GM21529 (cell line): ENCODE data around the gene NRL.
"Not testable (repeated sequence)": the region's sequence is repeated elsewhere in the genome, so short reads cannot be mapped to it uniquely, and the experiment has no call there.

ENCODE experiments used
- ATAC-seq: cut with Tn5 transposase; IDR thresholded peaks from one replicate; pipeline ENCODE4 v1.9.1; 2021; ENCODE audit not compliant: unreplicated experiment

NRL gene

DNA sequence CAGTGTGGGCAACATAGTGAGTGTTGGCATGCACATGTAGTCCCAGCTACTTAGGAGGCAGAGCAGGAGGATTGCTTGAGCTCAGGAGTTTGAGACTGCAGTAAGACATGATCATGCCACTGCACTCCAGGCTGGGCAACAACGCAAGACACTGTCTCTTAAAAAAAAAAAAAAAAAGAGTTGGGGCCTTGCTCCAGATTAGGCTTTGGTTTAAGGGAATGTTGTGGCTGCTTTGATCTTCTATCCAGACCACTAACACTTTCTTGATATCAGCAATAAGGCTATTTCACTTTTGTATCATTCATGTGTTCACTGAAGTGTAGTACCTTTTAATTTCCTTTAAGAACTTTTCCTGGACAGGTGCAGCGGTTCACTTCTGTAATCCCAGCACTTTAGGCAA, 12.9 kb upstream of the NRL start:
- no peak for ATAC-seq

DNA sequence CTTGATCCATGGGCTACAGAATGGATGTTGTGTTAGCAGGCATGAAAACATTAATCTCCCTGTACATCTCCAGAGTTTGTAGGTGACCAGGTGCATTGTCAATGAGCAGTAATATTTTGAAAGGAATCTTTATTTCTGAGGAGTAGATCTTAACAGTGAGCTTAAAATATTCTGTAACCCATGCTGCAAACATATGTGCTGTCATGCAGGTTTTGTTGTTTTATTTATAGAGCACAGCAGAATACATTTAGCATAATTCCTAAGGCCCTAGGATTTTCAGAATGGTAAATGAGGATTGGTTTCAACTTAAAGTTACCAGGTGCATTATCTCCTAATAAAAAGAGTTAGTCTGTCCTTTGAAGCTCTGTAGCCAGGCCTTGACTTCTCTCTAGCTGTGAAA, 12.2 kb upstream of the NRL start:
- ATAC-seq: no peak

DNA sequence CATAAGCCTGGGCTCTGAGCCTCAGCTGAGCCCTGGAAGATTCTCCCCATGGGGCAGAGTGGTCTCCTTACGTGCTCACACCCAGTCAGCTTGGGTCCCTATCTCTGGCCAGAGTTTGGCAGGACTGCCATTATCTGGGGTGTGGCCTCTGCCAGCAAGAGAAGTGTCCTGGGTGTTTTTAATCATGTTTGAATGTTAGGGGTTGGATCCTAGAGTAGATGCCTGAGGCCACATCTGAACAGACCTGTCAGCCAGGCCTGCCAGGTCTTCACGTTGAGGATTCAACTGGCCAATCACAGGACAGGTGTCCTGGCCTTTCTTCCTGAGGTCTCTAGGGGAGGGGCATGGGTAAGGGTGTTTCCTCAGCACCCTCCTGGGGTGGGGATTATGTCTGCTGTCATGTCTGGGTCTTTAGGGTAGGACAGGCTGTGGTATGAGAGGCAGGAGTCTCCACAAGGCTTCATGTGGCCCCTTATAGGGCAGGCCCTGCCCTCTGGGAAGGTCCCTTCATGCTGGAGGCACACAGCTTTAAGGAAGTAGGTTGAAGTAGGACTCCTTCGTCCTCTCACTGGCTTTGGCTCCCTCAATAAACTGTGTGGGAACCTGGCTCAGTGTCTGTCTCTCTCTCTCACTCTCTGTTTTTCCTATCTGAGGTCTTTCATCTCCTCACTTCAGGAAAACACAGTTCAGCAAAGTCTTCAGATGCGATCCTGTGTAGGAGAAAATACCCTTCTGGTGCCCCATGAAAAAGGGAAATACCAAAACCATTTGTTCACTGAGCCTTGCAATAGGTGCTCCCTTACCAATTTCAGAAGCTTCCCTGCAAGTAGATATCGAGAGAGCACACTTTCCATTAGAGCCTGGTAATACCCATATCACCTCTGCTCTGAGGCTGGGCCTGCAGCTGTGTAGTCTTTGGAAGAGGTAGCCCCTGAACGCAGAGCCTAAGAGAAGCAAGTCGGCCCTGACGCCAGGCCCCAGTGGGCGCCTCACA, 9.0 kb upstream of the NRL start:
- ATAC-seq: no peak

DNA sequence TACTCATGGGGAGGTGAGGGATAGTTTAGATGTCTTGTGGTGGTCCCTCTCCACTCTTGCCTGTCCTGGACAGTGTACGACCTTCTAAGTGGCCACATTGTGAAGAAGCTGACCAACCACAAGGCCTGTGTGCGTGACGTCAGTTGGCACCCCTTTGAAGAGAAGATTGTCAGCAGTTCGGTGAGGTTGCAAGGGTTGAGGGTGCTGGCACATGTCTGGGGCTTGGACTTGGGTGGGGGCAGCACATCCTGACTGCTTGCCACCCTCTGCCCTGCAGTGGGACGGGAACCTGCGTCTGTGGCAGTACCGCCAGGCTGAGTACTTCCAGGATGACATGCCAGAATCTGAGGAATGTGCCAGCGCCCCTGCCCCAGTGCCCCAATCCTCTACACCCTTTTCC, 8.1 kb upstream of the NRL start:
- ATAC-seq: no peak

GRCh38 chr14:24122416-24122815, 7.7 kb upstream of the NRL start:
- no peak for ATAC-seq

GRCh38 chr14:24121210-24121609, 6.5 kb upstream of the NRL start:
- no peak for ATAC-seq

GRCh38 chr14:24119691-24120090, 4.9 kb upstream of the NRL start:
- ATAC-seq: no peak

GRCh38 chr14:24117179-24117578, 2.4 kb upstream of the NRL start:
- no peak for ATAC-seq

DNA sequence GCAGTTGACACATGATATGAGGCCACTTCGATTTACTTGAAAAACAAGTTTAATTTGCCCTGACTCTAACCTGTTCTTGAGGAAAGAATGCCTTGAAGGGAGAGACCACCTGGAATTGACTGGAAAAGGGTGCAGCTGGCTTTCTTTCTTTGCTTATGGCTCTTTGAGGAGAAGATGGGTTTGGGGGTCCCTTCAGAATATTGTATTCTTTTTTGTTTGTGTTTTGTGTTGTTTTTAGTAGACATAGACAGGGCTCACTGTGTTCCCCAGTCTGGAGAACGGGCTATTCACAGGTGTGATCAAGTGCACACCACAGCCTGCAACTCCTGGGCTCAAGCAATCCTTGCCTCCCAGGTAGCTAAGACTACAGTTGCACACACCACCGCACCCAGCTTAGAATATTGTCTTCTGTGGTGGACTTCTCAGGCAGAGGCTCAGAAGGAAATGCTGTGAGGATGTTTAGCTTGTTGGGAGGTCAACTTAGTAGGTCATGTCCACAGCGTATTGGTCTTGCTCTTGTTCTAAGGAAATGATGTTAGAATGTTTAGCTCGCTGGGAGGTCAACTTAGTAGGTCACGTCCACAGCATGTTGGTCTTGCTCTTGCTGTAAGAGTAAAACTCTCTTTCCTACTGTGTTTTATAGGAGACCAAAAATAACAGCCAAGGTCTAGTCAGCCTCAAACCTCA, 1.5 kb upstream of the NRL start:
- no peak for ATAC-seq

DNA sequence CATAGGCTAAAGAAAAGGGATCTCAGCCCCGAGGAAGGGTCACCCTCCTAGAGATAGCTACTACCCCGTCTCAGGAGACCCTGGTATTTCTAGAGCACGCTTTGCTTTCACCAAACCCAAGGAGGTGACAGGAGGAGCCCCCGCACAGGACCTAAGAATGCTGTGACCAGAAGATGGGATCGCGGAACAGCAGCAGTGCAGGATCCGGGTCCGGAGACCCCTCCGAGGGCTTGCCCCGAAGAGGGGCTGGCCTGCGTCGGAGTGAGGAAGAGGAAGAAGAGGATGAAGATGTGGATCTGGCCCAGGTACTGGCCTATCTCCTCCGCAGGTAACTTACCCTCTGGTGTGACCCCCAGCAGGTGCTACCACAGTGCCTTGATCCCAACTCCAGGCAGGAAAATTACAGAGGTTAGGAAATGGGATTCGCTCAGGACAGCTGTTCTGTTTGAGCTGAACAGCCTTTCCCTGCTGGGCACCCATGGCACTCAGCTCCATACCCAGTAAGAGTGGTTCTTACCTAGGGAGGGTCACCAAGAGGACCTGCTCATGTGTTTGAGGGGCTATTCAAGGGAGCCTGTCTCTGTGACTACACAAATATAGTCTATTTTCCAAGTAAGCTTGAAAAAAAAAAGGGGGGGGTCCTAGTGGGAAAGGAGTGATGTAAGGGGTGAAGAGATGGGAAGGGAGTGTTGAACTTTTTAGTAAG, 826 bp upstream of the NRL start:
- no peak for ATAC-seq

DNA sequence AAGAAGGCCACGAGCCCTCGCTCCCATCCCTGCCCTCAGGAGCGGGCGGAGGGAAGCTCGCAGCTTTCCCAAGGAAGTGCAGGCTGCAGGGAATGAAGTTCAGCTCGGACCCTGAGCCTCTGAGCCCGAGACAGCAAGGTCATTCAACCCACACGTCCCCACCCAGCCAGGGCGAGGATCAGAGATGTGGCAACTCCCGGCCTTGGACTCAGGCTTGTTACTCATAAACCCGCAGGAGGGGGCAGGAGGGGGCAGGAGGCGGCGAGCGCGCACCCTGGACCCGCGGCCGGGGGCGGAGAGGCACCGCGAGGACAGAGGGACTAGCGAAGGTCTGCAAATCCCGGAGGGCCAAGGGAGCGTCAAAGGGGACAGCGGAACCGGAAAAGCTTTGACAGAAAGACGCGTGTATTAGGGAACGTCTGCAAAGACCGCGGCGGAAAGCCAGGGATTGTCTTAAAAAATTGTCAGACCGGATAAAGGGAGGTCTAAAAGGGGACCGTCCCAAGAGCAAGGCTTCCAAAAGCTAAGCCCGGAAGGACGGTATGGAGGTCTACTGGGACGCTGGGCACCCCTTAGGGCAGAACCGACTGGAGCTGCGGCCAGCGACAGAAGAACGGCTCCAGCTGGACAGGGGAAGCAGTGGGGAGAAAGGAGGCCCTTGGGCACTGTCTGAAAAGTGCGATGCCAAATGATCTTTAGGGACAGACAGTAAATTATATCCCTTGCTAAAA, 783 bp downstream of the NRL start:
- ATAC-seq: peak; percentile 35

GRCh38 chr14:24113379-24113800, 1.4 kb downstream of the NRL start:
- no peak for ATAC-seq

DNA sequence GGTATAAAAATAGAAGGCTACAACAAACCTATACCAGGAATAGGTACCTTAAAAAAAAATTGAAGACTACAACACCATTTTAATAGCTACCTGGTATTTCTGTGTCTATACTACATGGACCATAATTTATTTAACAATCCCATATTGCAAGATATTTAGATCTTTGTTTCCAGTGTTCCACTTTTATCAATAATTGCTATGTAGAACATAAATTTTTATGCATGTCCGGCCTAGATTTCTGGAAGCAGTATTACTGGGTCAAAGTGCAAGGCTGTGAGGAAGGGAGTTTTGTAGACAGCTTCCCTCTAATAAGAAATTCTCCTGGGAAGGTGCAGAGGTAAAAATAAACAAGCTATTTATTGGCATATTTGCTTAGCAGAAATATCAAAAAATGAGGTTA, 4.2 kb downstream of the NRL start:
- no peak for ATAC-seq

DNA sequence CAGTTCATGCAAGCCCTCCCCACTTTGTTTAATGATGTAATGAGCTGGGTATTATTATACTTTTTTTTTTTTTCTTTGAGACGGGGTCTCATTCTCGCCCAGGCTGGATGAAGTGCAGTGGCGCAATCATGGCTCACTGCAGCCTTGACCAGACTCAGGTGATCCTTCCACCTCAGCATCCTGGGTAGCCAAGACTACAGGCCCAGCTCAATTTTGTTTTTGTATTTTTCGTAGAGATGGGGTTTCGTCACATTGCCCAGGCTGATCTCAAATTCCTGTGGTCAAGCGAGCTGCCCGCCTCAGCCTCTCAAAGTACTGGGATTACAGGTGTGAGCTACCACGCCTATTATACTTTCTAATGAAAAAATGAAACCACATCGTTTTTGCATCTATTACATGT, 4.7 kb downstream of the NRL start:
- ATAC-seq: no peak

DNA sequence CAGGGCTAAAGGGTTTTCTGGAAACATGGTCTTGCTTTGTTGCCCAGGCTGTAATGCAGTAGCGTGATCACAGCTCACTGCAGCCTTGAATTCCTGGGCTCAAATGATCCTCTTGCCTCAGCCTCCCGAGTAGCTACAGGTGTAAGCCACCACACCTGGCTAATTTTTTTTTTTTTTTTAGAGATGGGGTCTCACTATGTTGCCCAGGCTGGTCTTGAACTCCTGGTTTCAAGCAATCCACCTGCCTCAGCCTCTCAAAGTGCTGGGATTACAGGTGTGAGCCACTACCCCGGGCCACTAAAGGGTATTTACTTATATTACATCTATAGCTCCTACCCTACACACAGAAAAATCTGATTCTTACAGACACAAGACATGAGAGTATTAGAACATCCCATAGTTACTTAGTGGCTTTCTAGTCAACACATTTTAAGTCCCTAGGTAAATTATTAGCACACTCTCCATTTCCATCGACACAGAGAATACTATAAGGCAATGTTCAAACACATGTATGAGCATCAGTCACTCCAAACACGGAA, 6.3 kb downstream of the NRL start:
- peak; percentile 30 for ATAC-seq

- ATAC-seq: no peak
Observed at GRCh38 chr14:24106672-24107271, 8.0 kb downstream of the NRL start.

GRCh38 chr14:24105609-24106239, 9.0 kb downstream of the NRL start:
- ATAC-seq: not testable (repeated sequence)

DNA sequence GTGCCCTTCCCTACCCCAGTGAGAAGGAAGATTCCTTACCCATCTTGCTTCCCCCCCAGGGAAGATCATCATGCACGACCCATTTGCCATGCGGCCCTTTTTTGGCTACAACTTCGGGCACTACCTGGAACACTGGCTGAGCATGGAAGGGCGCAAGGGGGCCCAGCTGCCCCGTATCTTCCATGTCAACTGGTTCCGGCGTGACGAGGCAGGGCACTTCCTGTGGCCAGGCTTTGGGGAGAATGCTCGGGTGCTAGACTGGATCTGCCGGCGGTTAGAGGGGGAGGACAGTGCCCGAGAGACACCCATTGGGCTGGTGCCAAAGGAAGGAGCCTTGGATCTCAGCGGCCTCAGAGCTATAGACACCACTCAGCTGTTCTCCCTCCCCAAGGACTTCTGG, 11.3 kb downstream of the NRL start:
- ATAC-seq: no peak

DNA sequence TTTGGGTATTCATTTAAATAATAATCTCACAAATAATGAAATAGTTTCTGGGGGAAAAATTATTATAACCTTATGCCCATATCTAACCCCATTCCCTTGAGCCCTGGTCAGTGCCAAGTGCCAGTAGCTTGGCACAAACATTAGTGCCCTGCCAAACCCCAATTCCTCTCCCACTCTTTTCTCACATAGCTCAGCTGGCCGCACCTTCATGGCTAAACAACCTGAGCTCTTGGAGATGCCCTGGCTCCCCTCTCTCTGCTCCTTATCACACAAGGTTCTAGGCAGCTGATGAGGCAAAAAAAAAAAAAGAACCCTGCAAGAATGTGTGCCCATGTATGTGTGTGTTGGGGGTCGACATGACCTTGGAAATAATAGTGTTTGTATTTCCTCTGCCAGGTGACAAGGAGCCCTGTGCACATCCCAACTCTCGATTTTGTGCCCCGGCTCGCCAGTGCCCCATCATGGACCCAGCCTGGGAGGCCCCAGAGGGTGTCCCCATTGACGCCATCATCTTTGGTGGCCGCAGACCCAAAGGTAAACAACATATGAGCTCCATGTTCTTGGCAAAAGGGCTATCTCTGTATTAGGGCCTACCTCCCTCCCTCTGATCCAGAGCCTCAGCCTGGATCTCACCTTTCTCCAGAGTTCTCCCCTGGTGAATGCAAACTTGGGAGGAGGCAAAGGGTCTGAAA, 12.2 kb downstream of the NRL start:
- ATAC-seq: no peak
